MM.1S (cell line): ENCODE data around the gene CPO.

ENCODE experiments used
- DNase-seq: peaks from one replicate; pipeline ENCODE4 v3.0.0-alpha.2; 2015
- H2AFZ ChIP-seq: fragments of 300-600 bp; sonication (generic); 2 replicates; pipeline ENCODE4 v1.6.0; 2016; ENCODE audit warnings: antibody characterized with exemption, low read length
- H3F3A ChIP-seq: fragments of 300-600 bp; sonication (generic); 2 replicates; pipeline ENCODE4 v1.6.1; 2016; ENCODE audit warnings: mild to moderate bottlenecking, antibody characterized with exemption, low read length, moderate library complexity, mixed read lengths; ENCODE audit not compliant: insufficient read depth
- H3K27ac ChIP-seq: fragments of 300-600 bp; sonication (generic); 2 replicates; pipeline ENCODE4 v1.5.1; 2016; ENCODE audit warnings: mild to moderate bottlenecking, low read length
- H3K27me3 ChIP-seq: fragments of 300-600 bp; sonication (generic); replicated peaks from 2 replicates; pipeline ENCODE4 v1.6.0; 2016; ENCODE audit warnings: low read length; ENCODE audit not compliant: insufficient read depth
- H3K36me3 ChIP-seq: fragments of 300-600 bp; sonication (generic); replicated peaks from 2 replicates; pipeline ENCODE4 v1.6.1; 2016; ENCODE audit warnings: mild to moderate bottlenecking, low read length, mixed read lengths; ENCODE audit not compliant: insufficient read depth
- H3K4me1 ChIP-seq: fragments of 300-600 bp; sonication (generic); 2 replicates; pipeline ENCODE4 v1.6.1; 2016; ENCODE audit warnings: low read length, mixed read lengths
- H3K4me2 ChIP-seq: fragments of 300-600 bp; sonication (generic); 2 replicates; pipeline ENCODE4 v1.6.0; 2016; ENCODE audit warnings: low read depth, low read length
- H3K4me3 ChIP-seq: fragments of 300-600 bp; sonication (generic); 2 replicates; pipeline ENCODE4 v1.5.1; 2016; ENCODE audit warnings: low read length, mixed read lengths
- H3K79me2 ChIP-seq: fragments of 300-600 bp; sonication (generic); 2 replicates; pipeline ENCODE4 v1.6.1; 2016; ENCODE audit warnings: mixed run types, low read length, mixed read lengths
- H3K9ac ChIP-seq: fragments of 300-600 bp; sonication (generic); 2 replicates; pipeline ENCODE4 v1.6.1; 2016; ENCODE audit warnings: low read length, mixed read lengths
- H3K9me2 ChIP-seq: fragments of 300-600 bp; sonication (generic); replicated peaks from 2 replicates; pipeline ENCODE4 v1.6.1; 2016; ENCODE audit warnings: mild to moderate bottlenecking, low read length, mixed read lengths; ENCODE audit not compliant: insufficient read depth
- H3K9me3 ChIP-seq: fragments of 300-600 bp; sonication (generic); replicated peaks from 2 replicates; pipeline ENCODE4 v1.6.1; 2016; ENCODE audit warnings: mild to moderate bottlenecking, low read length, mixed read lengths; ENCODE audit not compliant: insufficient read depth
- H4K20me1 ChIP-seq: fragments of 300-600 bp; sonication (generic); 2 replicates; pipeline ENCODE4 v1.6.1; 2016; ENCODE audit warnings: mild to moderate bottlenecking, low read length, moderate library complexity, mixed read lengths; ENCODE audit not compliant: insufficient read depth
- EZH2 ChIP-seq: fragments of 300-600 bp; sonication (generic); optimal IDR thresholded peaks from 2 replicates; pipeline ENCODE3; 2017; ENCODE audit warnings: low read depth, mild to moderate bottlenecking, antibody characterized with exemption, low read length, mixed read lengths
- EZH2phosphoT487 ChIP-seq: fragments of 300-600 bp; sonication (generic); IDR thresholded peaks from 2 replicates; pipeline ENCODE4 v1.6.1; 2018; ENCODE audit warnings: antibody characterized with exemption, low read length
- TF ChIP-seq, protein P1 (sequence below): fragments of 300-600 bp; sonication (generic); IDR thresholded peaks from 2 replicates; pipeline ENCODE4 v1.5.1; 2016; ENCODE audit warnings: antibody characterized with exemption, low read length, mixed read lengths

The CPO gene, protein sequence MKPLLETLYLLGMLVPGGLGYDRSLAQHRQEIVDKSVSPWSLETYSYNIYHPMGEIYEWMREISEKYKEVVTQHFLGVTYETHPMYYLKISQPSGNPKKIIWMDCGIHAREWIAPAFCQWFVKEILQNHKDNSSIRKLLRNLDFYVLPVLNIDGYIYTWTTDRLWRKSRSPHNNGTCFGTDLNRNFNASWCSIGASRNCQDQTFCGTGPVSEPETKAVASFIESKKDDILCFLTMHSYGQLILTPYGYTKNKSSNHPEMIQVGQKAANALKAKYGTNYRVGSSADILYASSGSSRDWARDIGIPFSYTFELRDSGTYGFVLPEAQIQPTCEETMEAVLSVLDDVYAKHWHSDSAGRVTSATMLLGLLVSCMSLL

GRCh38 chr2:206939340-206939739 is at the start of gene CPO:
Gene CPO (plus strand): TSS chr2:206939518. CDS start chr2:206939600, 82 bp downstream.
- Histone ChIP-seq H3K27ac (no peak within 1 kb of the TSS), H3K9me3 (no peaks in the 10 kb centered on the region), H3K9me2 (no peaks in the 10 kb centered on the region), H3K4me2 (no peak within 1 kb of the TSS), H3K27me3 (peaks cover 30% of the 10 kb centered on the region; the same call in 1 of the 2 replicates), H3K4me1 (no peaks in the 10 kb centered on the region), H3K79me2 (no peaks in the 10 kb centered on the region), H3F3A (no peaks in the 10 kb centered on the region), H3K36me3 (no peaks in the 10 kb centered on the region), H3K9ac (no peak within 1 kb of the TSS), H4K20me1 (no peaks in the 10 kb centered on the region), H3K4me3 (no peak within 1 kb of the TSS), H2AFZ (no peak within 1 kb of the TSS)
- DNase-seq: no peak
- TF ChIP-seq, protein P1, sequence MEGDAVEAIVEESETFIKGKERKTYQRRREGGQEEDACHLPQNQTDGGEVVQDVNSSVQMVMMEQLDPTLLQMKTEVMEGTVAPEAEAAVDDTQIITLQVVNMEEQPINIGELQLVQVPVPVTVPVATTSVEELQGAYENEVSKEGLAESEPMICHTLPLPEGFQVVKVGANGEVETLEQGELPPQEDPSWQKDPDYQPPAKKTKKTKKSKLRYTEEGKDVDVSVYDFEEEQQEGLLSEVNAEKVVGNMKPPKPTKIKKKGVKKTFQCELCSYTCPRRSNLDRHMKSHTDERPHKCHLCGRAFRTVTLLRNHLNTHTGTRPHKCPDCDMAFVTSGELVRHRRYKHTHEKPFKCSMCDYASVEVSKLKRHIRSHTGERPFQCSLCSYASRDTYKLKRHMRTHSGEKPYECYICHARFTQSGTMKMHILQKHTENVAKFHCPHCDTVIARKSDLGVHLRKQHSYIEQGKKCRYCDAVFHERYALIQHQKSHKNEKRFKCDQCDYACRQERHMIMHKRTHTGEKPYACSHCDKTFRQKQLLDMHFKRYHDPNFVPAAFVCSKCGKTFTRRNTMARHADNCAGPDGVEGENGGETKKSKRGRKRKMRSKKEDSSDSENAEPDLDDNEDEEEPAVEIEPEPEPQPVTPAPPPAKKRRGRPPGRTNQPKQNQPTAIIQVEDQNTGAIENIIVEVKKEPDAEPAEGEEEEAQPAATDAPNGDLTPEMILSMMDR: no peak
- no peak for TF ChIP-seq EZH2phosphoT487
- TF ChIP-seq EZH2: no peak

GRCh38 chr2:206890179-206890578 is 49.1 kb upstream of the CPO start:
- Histone ChIP-seq H3K4me2 (no peak overlapping the region), H3F3A (no peaks in the 10 kb centered on the region), H3K27ac (no peak overlapping the region), H3K36me3 (no peaks in the 10 kb centered on the region), H3K9me2 (no peaks in the 10 kb centered on the region), H3K9ac (no peak overlapping the region), H3K9me3 (no peaks in the 10 kb centered on the region), H3K27me3 (no peaks in the 10 kb centered on the region), H3K4me1 (no peaks in the 10 kb centered on the region), H3K4me3 (no peak overlapping the region), H3K79me2 (no peaks in the 10 kb centered on the region), H2AFZ (no peak overlapping the region), H4K20me1 (no peaks in the 10 kb centered on the region)
- DNase-seq: no peak
- TF ChIP-seq EZH2phosphoT487: no peak
- no peak for TF ChIP-seq EZH2
- TF ChIP-seq, protein P1: no peak

- H3K9ac ChIP-seq: no peak overlapping the region
- no peaks in the 10 kb centered on the region for H3K9me3 ChIP-seq
- H3F3A ChIP-seq: no peaks in the 10 kb centered on the region
- H3K27me3 ChIP-seq: no peaks in the 10 kb centered on the region
- TF ChIP-seq EZH2 (no peak), EZH2phosphoT487 (no peak)
- TF ChIP-seq, protein P1: no peak
- H3K79me2 ChIP-seq: no peaks in the 10 kb centered on the region
- H3K9me2 ChIP-seq: no peaks in the 10 kb centered on the region
- H3K4me1 ChIP-seq: no peaks in the 10 kb centered on the region
- H3K27ac ChIP-seq: no peak overlapping the region
- H2AFZ ChIP-seq: no peak overlapping the region
- H3K4me3 ChIP-seq: no peak overlapping the region
- DNase-seq: no peak
- H4K20me1 ChIP-seq: no peaks in the 10 kb centered on the region
- H3K36me3 ChIP-seq: no peaks in the 10 kb centered on the region
- H3K4me2 ChIP-seq: no peak overlapping the region
These were observed 48.4 kb upstream of the CPO start for GRCh38 chr2:206890926-206891325.
